ENCODE results near the gene NFIC.

Gene NFIC

DNA sequence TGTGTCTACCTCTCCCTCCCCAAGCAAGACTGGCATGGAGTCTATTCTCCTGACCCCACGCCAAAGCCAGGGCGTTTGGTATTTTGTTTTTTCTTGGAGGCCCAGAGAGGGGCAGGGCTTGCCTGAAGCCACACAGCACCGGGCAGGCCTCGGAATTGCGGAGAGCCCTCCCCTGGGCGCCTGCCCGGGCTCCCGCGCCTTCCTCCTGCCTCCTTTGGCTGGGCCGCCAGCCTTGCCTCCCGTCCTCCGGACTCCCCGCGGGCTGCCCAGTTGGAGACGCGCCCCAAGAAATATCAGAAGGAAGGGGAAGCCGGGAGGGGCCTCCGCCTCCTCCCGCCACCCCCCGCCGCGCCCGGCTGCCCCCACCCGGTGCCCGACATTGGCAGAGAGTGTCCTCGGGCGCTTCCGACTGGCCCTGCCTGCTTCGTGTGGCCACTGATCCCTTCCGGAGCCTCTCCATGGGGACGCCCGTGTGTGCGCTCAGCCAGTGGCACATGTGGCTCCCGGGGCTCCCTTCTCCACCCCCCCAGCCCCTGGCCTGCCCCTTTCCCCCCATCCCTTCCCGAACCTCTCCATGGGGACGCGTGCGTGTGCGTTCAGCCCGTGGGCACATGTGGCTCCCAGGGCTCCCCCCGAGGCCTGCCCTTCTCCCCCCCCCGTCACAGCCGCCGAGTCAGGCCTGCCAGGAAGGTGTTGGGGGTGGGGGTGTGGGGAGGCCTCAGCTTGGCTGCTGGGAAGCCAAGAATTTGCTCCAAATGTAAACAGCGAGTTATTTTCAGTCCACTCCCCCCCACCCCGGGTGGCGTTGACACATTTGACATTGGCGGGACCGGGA, 37.3 kb downstream of the NFIC start:
- Histone ChIP-seq H3K27ac (ENCODE audit: poor library complexity, severe bottlenecking) (no peak overlapping the region), H3K9me3 (ENCODE audit: severe bottlenecking) (no peaks in the 10 kb centered on the region), H3K4me1 (ENCODE audit: insufficient read depth, poor library complexity, severe bottlenecking) (no peaks in the 10 kb centered on the region), H3K27me3 (ENCODE audit: insufficient read depth, poor library complexity, severe bottlenecking) (no peaks in the 10 kb centered on the region), H3K4me3 (ENCODE audit: severe bottlenecking) (no peak overlapping the region), H3K36me3 (ENCODE audit: low read depth) (peaks cover 15% of the 10 kb centered on the region; the same call in 1 of the 2 replicates)
- TF ChIP-seq, protein P1, sequence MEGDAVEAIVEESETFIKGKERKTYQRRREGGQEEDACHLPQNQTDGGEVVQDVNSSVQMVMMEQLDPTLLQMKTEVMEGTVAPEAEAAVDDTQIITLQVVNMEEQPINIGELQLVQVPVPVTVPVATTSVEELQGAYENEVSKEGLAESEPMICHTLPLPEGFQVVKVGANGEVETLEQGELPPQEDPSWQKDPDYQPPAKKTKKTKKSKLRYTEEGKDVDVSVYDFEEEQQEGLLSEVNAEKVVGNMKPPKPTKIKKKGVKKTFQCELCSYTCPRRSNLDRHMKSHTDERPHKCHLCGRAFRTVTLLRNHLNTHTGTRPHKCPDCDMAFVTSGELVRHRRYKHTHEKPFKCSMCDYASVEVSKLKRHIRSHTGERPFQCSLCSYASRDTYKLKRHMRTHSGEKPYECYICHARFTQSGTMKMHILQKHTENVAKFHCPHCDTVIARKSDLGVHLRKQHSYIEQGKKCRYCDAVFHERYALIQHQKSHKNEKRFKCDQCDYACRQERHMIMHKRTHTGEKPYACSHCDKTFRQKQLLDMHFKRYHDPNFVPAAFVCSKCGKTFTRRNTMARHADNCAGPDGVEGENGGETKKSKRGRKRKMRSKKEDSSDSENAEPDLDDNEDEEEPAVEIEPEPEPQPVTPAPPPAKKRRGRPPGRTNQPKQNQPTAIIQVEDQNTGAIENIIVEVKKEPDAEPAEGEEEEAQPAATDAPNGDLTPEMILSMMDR (IDR thresholded peaks at IDR 0.05; ENCODE audit: poor library complexity, severe bottlenecking), result no peak
- no peak for ATAC-seq (ENCODE audit: low read depth)
- no peak for DNase-seq (ENCODE audit: low spot score)

DNA sequence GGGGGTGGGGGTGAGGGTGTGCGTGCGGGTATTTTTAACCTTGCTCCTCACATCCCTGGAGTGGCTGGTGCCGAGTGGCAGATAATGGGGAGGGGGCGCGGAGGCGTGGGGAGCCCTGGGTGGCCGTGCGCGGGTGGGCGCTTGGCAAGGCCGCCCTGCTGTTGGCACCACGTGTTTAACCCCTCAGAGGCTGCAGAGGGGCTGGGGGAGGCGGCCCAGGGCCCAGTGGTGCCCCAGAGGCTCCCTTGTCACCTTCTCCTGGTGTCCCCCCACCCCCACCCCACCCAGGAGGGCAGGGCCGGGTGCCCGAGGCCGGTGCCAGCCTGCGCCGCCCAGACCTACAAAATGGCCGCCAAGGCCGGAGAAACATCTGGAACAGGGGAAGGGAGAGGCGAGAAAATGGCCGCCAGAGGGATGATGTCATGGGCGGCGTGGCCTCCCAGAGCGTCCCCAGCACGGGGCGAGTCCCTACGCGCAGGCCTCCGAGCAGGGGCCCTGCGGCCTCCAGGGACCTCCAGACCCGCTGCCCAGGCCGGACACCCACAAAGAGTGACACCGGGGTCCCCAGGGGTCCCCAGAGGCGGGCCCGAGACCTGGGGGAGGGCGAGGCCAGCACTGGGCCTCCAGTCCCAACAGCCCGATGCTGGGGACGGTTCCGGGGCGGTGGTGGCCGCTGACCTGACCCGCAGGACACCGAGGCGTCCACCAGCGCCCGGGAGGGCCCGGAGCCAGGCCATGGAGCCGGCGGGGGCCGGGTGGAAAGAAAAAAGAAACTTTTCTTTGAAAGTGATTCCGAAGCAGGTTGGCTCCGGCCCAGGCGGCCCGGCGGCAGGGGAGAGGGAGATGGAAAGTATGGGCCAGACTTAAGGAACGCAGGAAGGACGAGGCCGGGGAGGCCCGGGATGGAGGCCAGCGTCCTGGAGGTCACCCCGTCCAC, 38.2 kb downstream of the NFIC start:
- TF ChIP-seq, protein P1 (IDR thresholded peaks at IDR 0.05; ENCODE audit: poor library complexity, severe bottlenecking), result no peak
- ATAC-seq (ENCODE audit: low read depth) (no peak), DNase-seq (ENCODE audit: low spot score) (no peak)
- Histone ChIP-seq H3K27ac (ENCODE audit: poor library complexity, severe bottlenecking) (no peak overlapping the region), H3K4me3 (ENCODE audit: severe bottlenecking) (no peak overlapping the region), H3K27me3 (ENCODE audit: insufficient read depth, poor library complexity, severe bottlenecking) (no peaks in the 10 kb centered on the region), H3K36me3 (ENCODE audit: low read depth) (peaks cover 15% of the 10 kb centered on the region; the same call in 1 of the 2 replicates), H3K4me1 (ENCODE audit: insufficient read depth, poor library complexity, severe bottlenecking) (no peaks in the 10 kb centered on the region), H3K9me3 (ENCODE audit: severe bottlenecking) (no peaks in the 10 kb centered on the region)

DNA sequence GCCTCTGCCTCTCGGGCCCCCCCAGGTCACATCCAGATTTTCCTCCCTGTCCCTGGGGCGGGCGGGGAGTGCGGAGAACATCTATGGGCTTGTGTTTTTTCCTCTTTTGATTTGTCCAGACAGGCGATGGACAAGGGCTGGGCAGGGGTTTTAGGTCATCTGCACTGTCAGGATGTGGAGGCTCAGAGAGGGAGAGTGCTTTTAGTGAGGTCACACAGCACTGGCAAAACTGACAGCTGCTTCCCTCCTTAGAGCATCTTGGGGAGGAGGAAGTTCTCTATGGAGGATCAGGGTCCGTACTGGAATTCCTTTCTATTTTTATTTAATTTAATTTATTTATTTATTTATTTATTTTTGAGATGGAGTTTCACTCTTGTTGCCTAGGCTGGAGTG, 38.9 kb downstream of the NFIC start:
- ATAC-seq (ENCODE audit: low read depth) (no peak), DNase-seq (ENCODE audit: low spot score) (no peak)
- Histone ChIP-seq H3K36me3 (ENCODE audit: low read depth) (peaks cover 15% of the 10 kb centered on the region; the same call in 1 of the 2 replicates), H3K4me3 (ENCODE audit: severe bottlenecking) (no peak overlapping the region), H3K27ac (ENCODE audit: poor library complexity, severe bottlenecking) (no peak overlapping the region), H3K27me3 (ENCODE audit: insufficient read depth, poor library complexity, severe bottlenecking) (no peaks in the 10 kb centered on the region), H3K9me3 (ENCODE audit: severe bottlenecking) (no peaks in the 10 kb centered on the region), H3K4me1 (ENCODE audit: insufficient read depth, poor library complexity, severe bottlenecking) (no peaks in the 10 kb centered on the region)
- TF ChIP-seq, protein P1 (IDR thresholded peaks at IDR 0.05; ENCODE audit: poor library complexity, severe bottlenecking), result no peak

DNA sequence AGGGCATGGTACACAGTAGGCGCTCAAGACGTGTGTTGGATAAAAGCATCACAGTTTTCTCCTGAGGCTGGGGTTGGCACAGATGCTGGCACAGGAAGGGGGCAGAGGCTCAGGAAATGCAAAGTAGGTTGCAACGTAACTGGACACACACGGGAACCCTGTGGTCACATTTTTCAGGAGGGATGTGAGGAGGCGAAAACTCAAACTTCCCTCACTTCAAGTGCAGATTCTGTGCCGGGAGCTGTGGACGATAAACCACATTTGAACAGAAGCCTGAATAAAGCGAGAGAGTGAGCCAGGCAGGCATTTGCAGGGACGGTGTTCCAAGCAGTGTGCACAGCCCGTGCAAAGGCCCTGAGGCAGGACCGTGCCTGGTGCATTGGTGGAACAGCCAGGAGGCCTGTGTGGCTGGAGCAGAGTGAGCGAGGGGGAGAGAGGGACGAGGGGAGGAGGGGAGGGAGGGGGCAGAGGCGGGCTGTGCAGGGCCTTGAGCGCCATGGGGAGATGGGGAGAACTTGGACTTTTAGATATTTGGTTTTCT, 40.3 kb downstream of the NFIC start:
- TF ChIP-seq, protein P1 (IDR thresholded peaks at IDR 0.05; ENCODE audit: poor library complexity, severe bottlenecking), result no peak
- H3K36me3 ChIP-seq (ENCODE audit: low read depth), result peaks cover 15% of the 10 kb centered on the region; the same call in 1 of the 2 replicates
- H3K27ac ChIP-seq (ENCODE audit: poor library complexity, severe bottlenecking), result no peak overlapping the region
- no peaks in the 10 kb centered on the region for H3K9me3 ChIP-seq (ENCODE audit: severe bottlenecking)
- no peak for ATAC-seq (ENCODE audit: low read depth)
- DNase-seq (ENCODE audit: low spot score), result no peak
- H3K4me1 ChIP-seq (ENCODE audit: insufficient read depth, poor library complexity, severe bottlenecking), result no peaks in the 10 kb centered on the region
- no peaks in the 10 kb centered on the region for H3K27me3 ChIP-seq (ENCODE audit: insufficient read depth, poor library complexity, severe bottlenecking)
- H3K4me3 ChIP-seq (ENCODE audit: severe bottlenecking), result no peak overlapping the region
